ENCODE measurements around the gene RBBP5. TPM values are rescaled to one million over a fixed set of nuclear protein-coding genes. Genes with fewer than 3 reads are reported as not detected.
A peak's percentile ranks its signal among the peaks of the same experiment; 100 is the strongest.
"Not testable (repeated sequence)": the region's sequence is repeated elsewhere in the genome, so short reads cannot be mapped to it uniquely, and the experiment has no call there.

Gene RBBP5, protein sequence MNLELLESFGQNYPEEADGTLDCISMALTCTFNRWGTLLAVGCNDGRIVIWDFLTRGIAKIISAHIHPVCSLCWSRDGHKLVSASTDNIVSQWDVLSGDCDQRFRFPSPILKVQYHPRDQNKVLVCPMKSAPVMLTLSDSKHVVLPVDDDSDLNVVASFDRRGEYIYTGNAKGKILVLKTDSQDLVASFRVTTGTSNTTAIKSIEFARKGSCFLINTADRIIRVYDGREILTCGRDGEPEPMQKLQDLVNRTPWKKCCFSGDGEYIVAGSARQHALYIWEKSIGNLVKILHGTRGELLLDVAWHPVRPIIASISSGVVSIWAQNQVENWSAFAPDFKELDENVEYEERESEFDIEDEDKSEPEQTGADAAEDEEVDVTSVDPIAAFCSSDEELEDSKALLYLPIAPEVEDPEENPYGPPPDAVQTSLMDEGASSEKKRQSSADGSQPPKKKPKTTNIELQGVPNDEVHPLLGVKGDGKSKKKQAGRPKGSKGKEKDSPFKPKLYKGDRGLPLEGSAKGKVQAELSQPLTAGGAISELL
- 10 to 100 TPM; 15.4 to 23.7 (median 18.8) TPM for polyA plus RNA-seq (ENCODE audit: insufficient read length in 3 of 3)
- long read RNA-seq, donor 1, full-length matches to known transcripts = 4 of 4 reads
- long read RNA-seq, donor 1, partial matches to known transcripts = 0 of 4 reads
- long read RNA-seq, donor 1, other reads (novel, unspliced or antisense) = 0 of 4 reads
- long read RNA-seq, donor 2, full-length matches to known transcripts = 2 of 2 reads
- long read RNA-seq, donor 2, partial matches to known transcripts = 0 of 2 reads
- long read RNA-seq, donor 2, other reads (novel, unspliced or antisense) = 0 of 2 reads
- long read RNA-seq, donor 3, full-length matches to known transcripts = 2 of 21 reads
- long read RNA-seq, donor 3, partial matches to known transcripts = 19 of 21 reads
- long read RNA-seq, donor 3, other reads (novel, unspliced or antisense) = 0 of 21 reads
- long read RNA-seq, donor 4, full-length matches to known transcripts = 1 of 1 reads
- long read RNA-seq, donor 4, partial matches to known transcripts = 0 of 1 reads
- long read RNA-seq, donor 4, other reads (novel, unspliced or antisense) = 0 of 1 reads
- long read RNA-seq, donor 5, full-length matches to known transcripts = 2 of 2 reads
- long read RNA-seq, donor 5, partial matches to known transcripts = 0 of 2 reads
- long read RNA-seq, donor 5, other reads (novel, unspliced or antisense) = 0 of 2 reads
- long read RNA-seq, donor 6, full-length matches to known transcripts = 3 of 3 reads
- long read RNA-seq, donor 6, partial matches to known transcripts = 0 of 3 reads
- long read RNA-seq, donor 6, other reads (novel, unspliced or antisense) = 0 of 3 reads
- long read RNA-seq, donor 7, full-length matches to known transcripts = 3 of 3 reads
- long read RNA-seq, donor 7, partial matches to known transcripts = 0 of 3 reads
- long read RNA-seq, donor 7, other reads (novel, unspliced or antisense) = 0 of 3 reads
- long read RNA-seq, donor 8, full-length matches to known transcripts = 2 of 2 reads
- long read RNA-seq, donor 8, partial matches to known transcripts = 0 of 2 reads
- long read RNA-seq, donor 8, other reads (novel, unspliced or antisense) = 0 of 2 reads
- long read RNA-seq, donor 9, full-length matches to known transcripts = 4 of 4 reads
- long read RNA-seq, donor 9, partial matches to known transcripts = 0 of 4 reads
- long read RNA-seq, donor 9, other reads (novel, unspliced or antisense) = 0 of 4 reads
- long read RNA-seq, donor 10 = 0 reads
- long read RNA-seq, donor 11 = 0 reads
- long read RNA-seq, donor 12, full-length matches to known transcripts = 6 of 6 reads
- long read RNA-seq, donor 12, partial matches to known transcripts = 0 of 6 reads
- long read RNA-seq, donor 12, other reads (novel, unspliced or antisense) = 0 of 6 reads
- long read RNA-seq, donor 13, full-length matches to known transcripts = 1 of 1 reads
- long read RNA-seq, donor 13, partial matches to known transcripts = 0 of 1 reads
- long read RNA-seq, donor 13, other reads (novel, unspliced or antisense) = 0 of 1 reads
- long read RNA-seq, donor 14 = 0 reads
- long read RNA-seq, donor 15, full-length matches to known transcripts = 4 of 4 reads
- long read RNA-seq, donor 15, partial matches to known transcripts = 0 of 4 reads
- long read RNA-seq, donor 15, other reads (novel, unspliced or antisense) = 0 of 4 reads
- long read RNA-seq, donor 16, full-length matches to known transcripts = 1 of 1 reads
- long read RNA-seq, donor 16, partial matches to known transcripts = 0 of 1 reads
- long read RNA-seq, donor 16, other reads (novel, unspliced or antisense) = 0 of 1 reads

- DNase-seq = peak; percentile 96
Observed at GRCh38 chr1:205121660-205122488, at the start of gene RBBP5. TSS of gene RBBP5 (minus strand) at chr1:205121978. CDS start at chr1:205121873, 105 bp downstream.

- no peak for DNase-seq
Observed at GRCh38 chr1:205171369-205171768, 49.6 kb upstream of the RBBP5 start.

GRCh38 chr1:205170532-205171269 lies 48.9 kb upstream of the RBBP5 start:
- DNase-seq = no peak

- DNase-seq = no peak
Observed at GRCh38 chr1:205169248-205169647, 47.5 kb upstream of the RBBP5 start.

GRCh38 chr1:205168291-205168690 lies 46.5 kb upstream of the RBBP5 start:
- no peak for DNase-seq

DNA sequence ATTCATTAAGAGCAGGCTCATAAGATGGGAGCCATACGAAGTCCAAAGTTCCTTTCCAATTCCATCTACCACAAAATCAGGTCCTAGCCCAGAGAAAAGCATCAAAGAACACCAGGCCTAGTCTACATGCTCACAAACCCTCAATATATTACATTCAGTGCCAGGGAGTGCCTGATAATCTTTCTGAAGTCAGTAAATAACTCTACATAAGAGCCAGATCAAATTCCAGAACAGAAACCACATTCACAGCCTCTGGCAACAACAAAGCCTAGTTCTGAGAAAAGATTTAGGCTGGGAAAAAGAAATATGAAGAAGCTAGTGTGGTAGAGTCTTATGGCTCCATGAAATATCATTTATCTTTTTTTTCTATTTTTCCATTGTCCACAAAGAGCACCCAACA lies 40.5 kb upstream of the RBBP5 start:
- no peak for DNase-seq

- no peak for DNase-seq
Observed at GRCh38 chr1:205161076-205161475, 39.3 kb upstream of the RBBP5 start.

- no peak for DNase-seq
Observed at GRCh38 chr1:205158048-205158616, 36.4 kb upstream of the RBBP5 start.

GRCh38 chr1:205155665-205156377 lies 34.0 kb upstream of the RBBP5 start:
- DNase-seq = not testable (repeated sequence)

- DNase-seq = no peak
Observed at GRCh38 chr1:205152505-205152904, 30.7 kb upstream of the RBBP5 start.

DNA sequence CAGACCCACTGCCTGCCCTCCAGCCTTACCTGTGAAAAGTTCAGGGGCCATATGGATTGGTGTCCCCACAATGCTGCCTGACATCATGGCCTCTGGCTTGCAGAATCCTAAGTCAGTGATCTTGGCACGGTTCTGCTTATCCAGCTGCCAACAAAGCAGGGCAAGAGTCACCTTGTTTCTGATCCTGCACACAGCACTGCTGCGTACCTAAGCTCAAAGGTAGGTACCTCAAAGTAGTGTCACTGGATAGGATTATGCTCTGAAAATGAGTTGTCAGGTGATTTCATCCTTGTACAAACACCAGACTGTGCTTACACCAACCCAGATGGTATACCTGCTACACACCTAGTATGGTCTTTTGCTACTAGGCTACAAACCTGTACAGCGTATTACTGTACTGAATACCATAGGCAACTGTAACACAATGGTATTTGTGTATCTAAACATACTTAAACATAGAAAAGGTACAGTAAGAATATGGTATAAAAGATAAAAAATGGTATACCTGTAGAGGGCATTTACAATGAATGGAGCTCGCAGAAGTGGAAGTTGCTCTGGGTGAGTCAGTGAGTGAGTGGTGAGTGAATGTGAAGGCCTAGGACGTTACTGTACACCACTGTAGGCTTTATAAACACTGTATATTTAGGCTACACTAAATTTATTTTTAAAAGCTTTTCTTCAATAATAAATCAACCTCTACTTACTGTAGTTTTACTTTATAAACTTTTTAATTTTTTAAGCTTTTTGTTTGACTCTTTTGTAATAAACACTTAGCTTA lies 29.1 kb upstream of the RBBP5 start:
- DNase-seq = no peak

- DNase-seq = no peak
Observed at GRCh38 chr1:205147191-205147835, 25.5 kb upstream of the RBBP5 start.

DNA sequence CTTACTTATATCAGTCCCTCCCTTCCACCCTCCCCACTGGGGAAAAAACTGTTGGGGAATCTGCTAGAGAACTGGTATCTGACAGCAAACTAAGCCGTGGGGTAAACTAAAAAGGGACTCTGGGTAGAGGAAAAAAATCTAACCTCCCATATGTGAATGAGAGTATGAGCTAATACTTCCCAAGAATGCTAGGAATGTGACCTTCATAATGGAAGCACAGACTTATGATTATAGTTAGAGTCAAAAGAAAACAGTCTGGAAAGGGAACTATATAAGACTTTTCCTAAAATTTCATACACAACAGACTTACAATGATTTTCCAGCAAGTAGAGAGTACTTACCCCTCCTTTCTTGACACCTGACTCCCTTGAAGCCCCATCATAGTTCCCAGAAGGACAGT lies 23.0 kb upstream of the RBBP5 start:
- peak; percentile 22 for DNase-seq

DNA sequence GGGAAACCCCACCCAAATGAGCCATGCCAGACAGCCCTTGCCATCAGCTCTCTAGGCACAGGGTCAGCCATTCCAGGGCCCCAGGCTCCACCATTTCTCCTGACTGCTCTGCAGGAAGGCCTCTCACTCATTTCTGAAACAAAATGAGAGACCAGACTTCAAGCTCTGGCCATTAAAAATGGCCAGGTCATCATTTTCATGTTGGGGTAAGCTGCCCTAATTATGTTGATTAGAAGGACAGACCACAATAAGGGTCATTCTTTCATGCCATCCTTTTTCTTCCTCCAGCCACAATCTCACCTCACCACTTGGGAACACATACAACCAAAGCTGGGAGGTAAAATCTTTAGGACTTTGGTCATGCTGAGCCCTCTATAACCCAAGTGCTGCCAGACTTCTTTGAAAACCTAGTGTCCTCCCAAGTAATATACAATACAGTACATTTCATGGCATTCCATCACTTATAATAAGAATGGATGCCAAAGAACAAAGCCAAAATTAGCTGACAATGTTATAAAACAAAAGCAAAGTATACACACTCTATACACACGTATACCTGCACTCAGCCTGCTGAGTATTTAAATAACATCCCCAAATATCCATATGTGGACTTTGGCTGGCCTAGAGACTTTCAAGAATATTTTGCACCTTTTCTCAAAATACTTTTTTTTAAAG lies 22.4 kb upstream of the RBBP5 start:
- no peak for DNase-seq

DNA sequence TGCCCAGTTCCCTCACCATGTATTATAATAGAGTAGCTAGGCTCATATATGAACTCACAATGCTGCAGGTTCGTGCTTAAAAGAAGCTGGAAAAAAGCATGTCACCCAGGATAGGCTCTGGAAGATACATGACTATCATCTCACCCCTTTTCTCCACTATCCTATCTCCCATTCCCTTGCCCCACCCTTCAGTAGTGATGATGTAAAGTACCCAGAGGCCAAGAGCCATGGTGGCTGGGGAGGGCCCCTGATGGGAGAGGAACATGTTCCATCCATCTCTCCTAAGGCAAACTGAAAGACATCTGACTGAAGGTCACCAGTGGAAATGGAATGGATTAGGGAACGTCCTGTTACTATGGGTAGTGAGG lies 20.3 kb upstream of the RBBP5 start:
- DNase-seq = no peak
